H9 (cell line): ENCODE results near the gene SRC. TPM values are rescaled to one million over a fixed set of nuclear protein-coding genes. Genes with fewer than 3 reads are reported as not detected.

Source experiments
- DNase-seq: peaks from one replicate; pipeline ENCODE4 v3.0.0-alpha.2; 2017
- H2AFZ ChIP-seq: one replicate; pipeline ENCODE4 v1.6.1; 2013; ENCODE audit warnings: mild to moderate bottlenecking, low read length, control low read depth, moderate library complexity
- H2AK5ac ChIP-seq: 2 replicates; pipeline ENCODE4 v1.6.1; 2013; ENCODE audit warnings: low read length, control low read depth, mixed read lengths; ENCODE audit not compliant: insufficient read length
- H2BK120ac ChIP-seq: one replicate; pipeline ENCODE4 v1.6.1; 2013; ENCODE audit warnings: low read depth, mild to moderate bottlenecking, low read length, control low read depth, inconsistent platforms; ENCODE audit not compliant: poor library complexity, severe bottlenecking
- H2BK12ac ChIP-seq: 2 replicates; pipeline ENCODE4 v1.6.1; 2013; ENCODE audit warnings: low read length, control low read depth, mixed read lengths, low read depth; ENCODE audit not compliant: insufficient read length
- H2BK15ac ChIP-seq: 2 replicates; pipeline ENCODE4 v1.6.1; 2013; ENCODE audit warnings: low read depth, low read length, control low read depth
- H2BK20ac ChIP-seq: one replicate; pipeline ENCODE4 v1.6.1; 2013; ENCODE audit warnings: low read depth, mild to moderate bottlenecking, low read length, control low read depth, inconsistent platforms; ENCODE audit not compliant: poor library complexity, severe bottlenecking
- H2BK5ac ChIP-seq: 2 replicates; pipeline ENCODE4 v1.6.1; 2013; ENCODE audit warnings: low read length, control low read depth, mixed read lengths; ENCODE audit not compliant: insufficient read length
- H3K14ac ChIP-seq: 2 replicates; pipeline ENCODE4 v1.6.1; 2013; ENCODE audit warnings: low read length, control low read depth; ENCODE audit not compliant: insufficient read depth
- H3K18ac ChIP-seq: 2 replicates; pipeline ENCODE4 v1.6.1; 2013; ENCODE audit warnings: low read depth, mild to moderate bottlenecking, mixed read lengths, low read length, control low read depth; ENCODE audit not compliant: insufficient read length
- H3K23ac ChIP-seq: 2 replicates; pipeline ENCODE4 v1.6.1; 2013; ENCODE audit warnings: low read length, control low read depth, mixed read lengths, low read depth; ENCODE audit not compliant: insufficient read length
- H3K23me2 ChIP-seq: 2 replicates; pipeline ENCODE4 v1.6.1; 2013; ENCODE audit warnings: low read depth, mild to moderate bottlenecking, mixed read lengths, low read length, control low read depth; ENCODE audit not compliant: insufficient read length, poor library complexity, severe bottlenecking
- H3K27ac ChIP-seq: 2 replicates; pipeline ENCODE4 v1.5.1; 2013; ENCODE audit warnings: low read length, control low read depth, mixed read lengths, low read depth; ENCODE audit not compliant: insufficient read length
- H3K27me3 ChIP-seq: 2 replicates; pipeline ENCODE4 v1.6.1; 2013; ENCODE audit warnings: low read length, control low read depth, inconsistent platforms; ENCODE audit not compliant: insufficient read depth
- H3K4ac ChIP-seq: 2 replicates; pipeline ENCODE4 v1.6.1; 2013; ENCODE audit warnings: low read depth, mild to moderate bottlenecking, control low read depth, inconsistent platforms, low read length, moderate library complexity
- H3K4me1 ChIP-seq: 2 replicates; pipeline ENCODE4 v1.6.1; 2013; ENCODE audit warnings: low read length, control low read depth, inconsistent platforms; ENCODE audit not compliant: insufficient read depth
- H3K4me2 ChIP-seq: 2 replicates; pipeline ENCODE4 v1.6.1; 2013; ENCODE audit warnings: low read length, control low read depth, mixed read lengths; ENCODE audit not compliant: insufficient read length, insufficient read depth
- H3K56ac ChIP-seq: 2 replicates; pipeline ENCODE4 v1.6.1; 2013; ENCODE audit warnings: low read depth, mild to moderate bottlenecking, mixed read lengths, low read length, control low read depth; ENCODE audit not compliant: insufficient read length
- H3K79me1 ChIP-seq: 2 replicates; pipeline ENCODE4 v1.6.1; 2013; ENCODE audit warnings: low read depth, mild to moderate bottlenecking, moderate library complexity, low read length, control low read depth, inconsistent platforms; ENCODE audit not compliant: insufficient read depth, poor library complexity, severe bottlenecking
- H3K79me2 ChIP-seq: 2 replicates; pipeline ENCODE4 v1.6.1; 2013; ENCODE audit warnings: low read length, control low read depth, inconsistent platforms; ENCODE audit not compliant: insufficient read depth
- H3K9ac ChIP-seq: 2 replicates; pipeline ENCODE4 v1.6.1; 2013; ENCODE audit warnings: low read length, control low read depth, mixed read lengths; ENCODE audit not compliant: insufficient read length; ENCODE audit errors: extremely low read depth
- H3K9me3 ChIP-seq: one replicate; pipeline ENCODE4 v1.6.1; 2013; ENCODE audit warnings: low read depth, low read length, inconsistent platforms; ENCODE audit not compliant: control insufficient read depth
- H3T11ph ChIP-seq: one replicate; pipeline ENCODE4 v1.6.1; 2013; ENCODE audit warnings: mild to moderate bottlenecking, low read length, control low read depth, inconsistent platforms
- H4K20me1 ChIP-seq: one replicate; pipeline ENCODE4 v1.6.1; 2013; ENCODE audit not compliant: control insufficient read depth, insufficient read length, insufficient read depth
- H4K5ac ChIP-seq: 2 replicates; pipeline ENCODE4 v1.6.1; 2013; ENCODE audit warnings: low read depth, mild to moderate bottlenecking, mixed read lengths, low read length, control low read depth; ENCODE audit not compliant: insufficient read length
- H4K8ac ChIP-seq: replicated peaks from 2 replicates; pipeline ENCODE4 v1.6.1; 2013; ENCODE audit warnings: low read length, control low read depth, mixed read lengths, low read depth; ENCODE audit not compliant: insufficient read length
- H4K91ac ChIP-seq: 2 replicates; pipeline ENCODE4 v1.6.1; 2013; ENCODE audit warnings: low read depth, mild to moderate bottlenecking, moderate library complexity, mixed read lengths, low read length, control low read depth; ENCODE audit not compliant: insufficient read length
- H3K27ac Mint-ChIP-seq, 3 experiments: 2 replicates in 2 of 3; 3 replicates in 1 of 3; pipeline ENCODE4 v1.8.0; 2020 to 2021; ENCODE audit warnings: mixed read lengths in 3 of 3, mild to moderate bottlenecking in 1 of 3, moderate library complexity in 1 of 3
- H3K27me3 Mint-ChIP-seq: 2 replicates; pipeline ENCODE4 v1.8.0; 2021; ENCODE audit warnings: low read depth, mild to moderate bottlenecking, moderate library complexity, mixed read lengths
- H3K36me3 Mint-ChIP-seq, 3 experiments: 2 replicates in 2 of 3; 3 replicates in 1 of 3; pipeline ENCODE4 v1.8.0; 2020 to 2021; ENCODE audit warnings: low read depth in 3 of 3, mixed read lengths in 3 of 3; ENCODE audit not compliant: insufficient read depth in 1 of 3
- H3K4me1 Mint-ChIP-seq, 2 experiments: 2 replicates each; pipeline ENCODE4 v1.8.0; 2020; ENCODE audit warnings: mixed read lengths in 2 of 2
- H3K4me3 Mint-ChIP-seq, 2 experiments: 2 replicates in 1 of 2; 3 replicates in 1 of 2; pipeline ENCODE4 v1.8.0; 2020 to 2021; ENCODE audit warnings: mild to moderate bottlenecking in 2 of 2, mixed read lengths in 2 of 2, moderate library complexity in 1 of 2
- H3K9me3 Mint-ChIP-seq, 2 experiments: 2 replicates in 1 of 2; 3 replicates in 1 of 2; pipeline ENCODE4 v1.8.0; 2020; ENCODE audit warnings: mild to moderate bottlenecking in 2 of 2, mixed read lengths in 2 of 2, moderate library complexity in 1 of 2
- WGBS: extraction: QIAGEN DNeasy Blood & Tissue Kit; methylation state at CpG from one replicate; pipeline ENCODE4 v1.1.7; 2013; ENCODE audit warnings: missing lambda C conversion rate, low lambda C conversion rate, mixed read lengths; ENCODE audit not compliant: insufficient read length; ENCODE audit errors: extremely low coverage; 5-methylcytosine and 5-hydroxymethylcytosine counted together
- total RNA-seq: library from RNA; stranded (reverse); gene quantifications from 2 replicates; pipeline ENCODE4 v1.2.1, GENCODE V29; 2021
- TF ChIP-seq, protein P1 (sequence below): fragments of 200-600 bp; sonication (generic); conservative IDR thresholded peaks from 3 replicates; pipeline ENCODE4 v1.8.0; 2021; ENCODE audit warnings: antibody characterized with exemption, mild to moderate bottlenecking

SRC gene
- total RNA-seq, 1 experiment from 2014 or later = 44.5 TPM

DNA sequence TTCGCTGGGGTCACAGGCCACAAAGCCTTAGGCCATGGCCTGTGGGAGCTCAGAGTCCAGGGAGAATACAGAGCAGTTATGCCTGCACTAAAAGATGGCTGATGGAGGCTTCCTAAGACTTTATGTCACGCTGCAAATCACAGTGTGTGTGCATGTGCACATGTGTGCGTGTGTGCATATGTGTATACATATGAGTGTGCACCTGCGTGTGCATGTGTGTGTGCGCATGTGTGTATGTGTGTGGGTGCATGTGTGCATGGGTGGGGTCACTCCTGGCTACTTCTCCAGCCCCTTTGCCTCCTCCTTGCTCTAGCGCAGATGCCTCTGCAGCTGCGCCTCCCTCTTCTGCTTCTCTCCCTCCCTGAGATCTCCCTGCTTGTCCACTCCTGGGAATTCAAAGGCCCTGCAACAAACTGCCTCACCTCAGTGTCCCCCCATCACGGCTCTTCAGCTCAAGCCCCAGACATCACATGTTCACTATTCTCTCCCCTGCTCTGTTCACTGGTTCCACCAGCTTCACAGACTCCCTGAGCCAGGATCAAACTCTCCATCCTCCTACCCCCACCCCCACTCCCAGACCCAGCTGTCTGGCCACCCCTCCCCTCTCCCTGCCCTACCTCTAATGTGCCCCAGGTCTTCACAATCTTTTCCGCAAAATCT lies 90.7 kb downstream of the SRC start:
- no peak overlapping the region for H2BK12ac ChIP-seq
- Mint-ChIP-seq H3K9me3 (no peaks in the 10 kb centered on the region), H3K27me3 (no peaks in the 10 kb centered on the region), H3K27ac (peak overlapping the region in 1 of 3 experiments; percentile 27; a peak in 1 of 7 replicates), H3K36me3 (no peaks in the 10 kb centered on the region), H3K4me3 (peak overlapping the region in 1 of 2 experiments; percentile 2; a peak in 2 of 5 replicates), H3K4me1 (peaks cover 22 to 30% of the 10 kb centered on the region in 2 experiments)
- no peak overlapping the region for H2BK5ac ChIP-seq
- no peaks in the 10 kb centered on the region; the same call in 1 of the 2 replicates for H3K4me1 ChIP-seq
- no peak overlapping the region for H2BK15ac ChIP-seq
- no peak overlapping the region for H4K8ac ChIP-seq
- H3K23me2 ChIP-seq = no peaks in the 10 kb centered on the region
- no peak for DNase-seq
- H3T11ph ChIP-seq = no peak overlapping the region
- TF ChIP-seq, protein P1, sequence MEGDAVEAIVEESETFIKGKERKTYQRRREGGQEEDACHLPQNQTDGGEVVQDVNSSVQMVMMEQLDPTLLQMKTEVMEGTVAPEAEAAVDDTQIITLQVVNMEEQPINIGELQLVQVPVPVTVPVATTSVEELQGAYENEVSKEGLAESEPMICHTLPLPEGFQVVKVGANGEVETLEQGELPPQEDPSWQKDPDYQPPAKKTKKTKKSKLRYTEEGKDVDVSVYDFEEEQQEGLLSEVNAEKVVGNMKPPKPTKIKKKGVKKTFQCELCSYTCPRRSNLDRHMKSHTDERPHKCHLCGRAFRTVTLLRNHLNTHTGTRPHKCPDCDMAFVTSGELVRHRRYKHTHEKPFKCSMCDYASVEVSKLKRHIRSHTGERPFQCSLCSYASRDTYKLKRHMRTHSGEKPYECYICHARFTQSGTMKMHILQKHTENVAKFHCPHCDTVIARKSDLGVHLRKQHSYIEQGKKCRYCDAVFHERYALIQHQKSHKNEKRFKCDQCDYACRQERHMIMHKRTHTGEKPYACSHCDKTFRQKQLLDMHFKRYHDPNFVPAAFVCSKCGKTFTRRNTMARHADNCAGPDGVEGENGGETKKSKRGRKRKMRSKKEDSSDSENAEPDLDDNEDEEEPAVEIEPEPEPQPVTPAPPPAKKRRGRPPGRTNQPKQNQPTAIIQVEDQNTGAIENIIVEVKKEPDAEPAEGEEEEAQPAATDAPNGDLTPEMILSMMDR = no peak
- no peak overlapping the region for H3K14ac ChIP-seq
- no peaks in the 10 kb centered on the region for H3K79me2 ChIP-seq
- no peak overlapping the region for H2BK120ac ChIP-seq
- H3K27ac ChIP-seq = no peak overlapping the region
- no peaks in the 10 kb centered on the region for H3K9me3 ChIP-seq
- H2AFZ ChIP-seq = no peak overlapping the region
- H3K79me1 ChIP-seq = no peaks in the 10 kb centered on the region
- no CpG with 5 or more reads among the region's 9 CpGs for WGBS
- no peak overlapping the region for H2AK5ac ChIP-seq
- H3K23ac ChIP-seq = no peak overlapping the region
- no peak overlapping the region for H3K9ac ChIP-seq
- H2BK20ac ChIP-seq = no peak overlapping the region
- H3K56ac ChIP-seq = no peak overlapping the region
- H4K91ac ChIP-seq = no peak overlapping the region
- H4K20me1 ChIP-seq = no peaks in the 10 kb centered on the region
- no peak overlapping the region for H4K5ac ChIP-seq
- H3K27me3 ChIP-seq = no peaks in the 10 kb centered on the region
- H3K4me2 ChIP-seq = no peak overlapping the region
- no peak overlapping the region for H3K4ac ChIP-seq
- no peak overlapping the region for H3K18ac ChIP-seq
